Pancreas (tissue), 10 donors: ENCODE results near the gene NSD2. TPM values are rescaled to one million over a fixed set of nuclear protein-coding genes. Genes with fewer than 3 reads are reported as not detected.

ENCODE experiments used
- ATAC-seq, 4 donors: fragments of 200-7000 bp; cut with Tn5 transposase; one replicate each; pipeline versions ENCODE4 v1.8.0 to v1.9.1; 2020; ENCODE audit warnings: mild to moderate bottlenecking in 4 of 4, moderate library complexity in 4 of 4
- DNase-seq, 6 donors: peaks; one replicate each; pipeline ENCODE4 v3.0.0-alpha.2; 2020
- FAIRE-seq: peaks from 2 replicates; lab custom pipeline; 2012; peaks lifted over from hg19 to GRCh38; lab: Jason Lieb, UNC
- H3K27ac ChIP-seq, 4 donors: fragments of 200-600 bp; sonication (generic); 1 replicate in 3 of 4; 2 replicates in 1 of 4; pipeline versions ENCODE4 v1.5.0 to v1.8.0; 2020
- H3K27me3 ChIP-seq, 4 donors: fragments of 200-600 bp; one replicate each; pipeline ENCODE4 v1.8.0; 2021
- H3K36me3 ChIP-seq, 3 donors: fragments of 200-600 bp; sonication (generic) in 1 of 3; one replicate each; pipeline versions ENCODE4 v1.5.0 to v1.8.0; 2020 to 2021
- H3K4me1 ChIP-seq, 3 donors: fragments of 200-600 bp; one replicate each; pipeline ENCODE4 v1.8.0; 2021
- H3K4me3 ChIP-seq, 4 donors: fragments of 200-600 bp; sonication (generic) in 2 of 4; one replicate each; pipeline versions ENCODE4 v1.5.0 to v1.8.0; 2020 to 2021
- H3K9me3 ChIP-seq, 4 donors: fragments of 200-600 bp; one replicate each; pipeline ENCODE4 v1.8.0; 2021
- CTCF ChIP-seq, 4 donors: fragments of 200-600 bp; sonication (generic) in 3 of 4; IDR thresholded peaks; one replicate each; pipeline versions ENCODE4 v1.5.0 to v1.8.0; 2021; ENCODE audit warnings: antibody characterized with exemption in 4 of 4
- WGBS, 2 donors: extraction: QIAGEN DNeasy Blood & Tissue Kit; methylation state at CpG; one replicate each; pipeline ENCODE4 v1.1.7; 2013; 5-methylcytosine and 5-hydroxymethylcytosine counted together
- intact Hi-C, 3 donors: fragments of 100-400 bp; cut with DNase I; formaldehyde crosslinking; loops; one replicate each; pipeline versions ENCODE4 v1.11.1 to v1.14.2; 2022
- polyA plus RNA-seq, 2 donors: library from polyadenylated mRNA; stranded (reverse); fragments of 200-250 nt; gene quantifications; one replicate each; pipeline ENCODE4 v1.2.3, GENCODE V29; 2013
- total RNA-seq, 6 donors: library from RNA; stranded (reverse); fragmentation: NEBNext Ultra II Directional in 4 of 6; extraction: Animal tissue kit (Norgen Biotek cat#: 25700) in 4 of 6; gene quantifications; one replicate each; pipeline versions ENCODE4 v1.2.1 to v1.2.4, GENCODE V29; 2021 to 2023
- donor health status: healthy with polysubstance abuse.
- donor health status: DM: no; HTN: no; CAD: no; lungs with moderate emphysema.
- donor health status: DM: no; HTN: no; CAD: no.
- donor health status: control.
- donor health status: control.
- donor health status: Bipolar disorder and iron deficiency.
- donor health status: DM: yes; HTN: yes; CAD: no.
- donor health status: DM: no; HTN: no; CAD: no.
- donor health status: DM: no; HTN: no; CAD: no.
- donor health status: DM: yes; HTN: yes; CAD: no.

The NSD2 gene
- total and polyA plus RNA-seq, 8 donors = 11.7 to 36.6 (median 22.4) TPM

- Histone ChIP-seq H3K27me3 (no peaks in the 10 kb centered on the region), H3K9me3 (no peaks in the 10 kb centered on the region), H3K36me3 (peaks cover 0 to 26% (median 8%) of the 10 kb centered on the region in 3 donors), H3K4me3 (no peak overlapping the region), H3K27ac (no peak overlapping the region), H3K4me1 (no peaks in the 10 kb centered on the region)
- FAIRE-seq = no peak
- intact Hi-C loops = no loop called here
- TF ChIP-seq CTCF (IDR thresholded peaks at IDR 0.05) = no peak
- 80 to 86% methylated on average over 11 of the region's 11 CpGs for WGBS, 2 donors
- ATAC-seq = no peak
- DNase-seq = no peak
Observed at GRCh38 chr4:1824746-1825145, 46.4 kb upstream of the NSD2 start.

GRCh38 chr4:1825326-1825725 is 45.9 kb upstream of the NSD2 start:
- no peak for TF ChIP-seq CTCF (IDR thresholded peaks at IDR 0.05)
- Histone ChIP-seq H3K36me3 (peaks cover 0 to 26% (median 8%) of the 10 kb centered on the region in 3 donors), H3K4me3 (no peak overlapping the region), H3K9me3 (no peaks in the 10 kb centered on the region), H3K27me3 (no peaks in the 10 kb centered on the region), H3K27ac (no peak overlapping the region), H3K4me1 (no peaks in the 10 kb centered on the region)
- intact Hi-C loops = no loop called here
- no peak for ATAC-seq
- 86 to 89% methylated on average over 18 to 19 of the region's 19 CpGs for WGBS, 2 donors
- FAIRE-seq = no peak
- DNase-seq = no peak

- H3K36me3 ChIP-seq = peaks cover 0 to 38% (median 8%) of the 10 kb centered on the region in 3 donors
- no peaks in the 10 kb centered on the region for H3K27me3 ChIP-seq
- TF ChIP-seq CTCF (IDR thresholded peaks at IDR 0.05) = no peak
- intact Hi-C loops = no loop called here
- ATAC-seq (no peak), DNase-seq (no peak), FAIRE-seq (no peak)
- 91 to 95% methylated on average over 30 of the region's 30 CpGs for WGBS, 2 donors
- no peaks in the 10 kb centered on the region for H3K4me1 ChIP-seq
- no peak overlapping the region for H3K4me3 ChIP-seq
- no peak overlapping the region for H3K27ac ChIP-seq
- H3K9me3 ChIP-seq = no peaks in the 10 kb centered on the region
Observed at GRCh38 chr4:1826531-1827350, 44.5 kb upstream of the NSD2 start.

GRCh38 chr4:1830234-1830633 is 41.0 kb upstream of the NSD2 start:
- H3K4me3 ChIP-seq = no peak overlapping the region
- intact Hi-C loops = no loop called here
- DNase-seq = no peak
- TF ChIP-seq CTCF (IDR thresholded peaks at IDR 0.05) = no peak
- H3K36me3 ChIP-seq = peaks cover 3 to 35% (median 11%) of the 10 kb centered on the region in 3 donors
- no peak for FAIRE-seq
- no peaks in the 10 kb centered on the region for H3K27me3 ChIP-seq
- no peaks in the 10 kb centered on the region for H3K4me1 ChIP-seq
- no peaks in the 10 kb centered on the region for H3K9me3 ChIP-seq
- 97 to 98% methylated on average over 3 of the region's 3 CpGs for WGBS, 2 donors
- no peak for ATAC-seq
- no peak overlapping the region for H3K27ac ChIP-seq

GRCh38 chr4:1830642-1831228 is 40.5 kb upstream of the NSD2 start:
- Histone ChIP-seq H3K27ac (no peak overlapping the region), H3K36me3 (peaks cover 3 to 33% (median 11%) of the 10 kb centered on the region in 3 donors), H3K9me3 (no peaks in the 10 kb centered on the region), H3K27me3 (no peaks in the 10 kb centered on the region), H3K4me3 (no peak overlapping the region), H3K4me1 (no peaks in the 10 kb centered on the region)
- 88 to 89% methylated on average over 8 of the region's 8 CpGs for whole genome bisulfite sequencing, 2 donors
- FAIRE-seq (no peak), DNase-seq (no peak), ATAC-seq (no peak)
- intact Hi-C loops = no loop called here
- no peak for TF ChIP-seq CTCF (IDR thresholded peaks at IDR 0.05)
